NB4 (cell line): ENCODE measurements around the gene POLR2L.

Experiments used
- POLR2A ChIP-seq: IDR thresholded peaks from 2 replicates; pipeline ENCODE4 v1.6.1; 2011; ENCODE audit warnings: mild to moderate bottlenecking; ENCODE audit not compliant: insufficient read length; ENCODE audit errors: extremely low read depth
- TF ChIP-seq, protein P1 (sequence below): IDR thresholded peaks from one replicate; pipeline ENCODE4 v1.5.1; 2012; ENCODE audit warnings: low read depth, low read length

GRCh38 chr11:870418-870817 lies 28.1 kb upstream of the POLR2L start:
- no peak for TF ChIP-seq POLR2A
- TF ChIP-seq, protein P1, sequence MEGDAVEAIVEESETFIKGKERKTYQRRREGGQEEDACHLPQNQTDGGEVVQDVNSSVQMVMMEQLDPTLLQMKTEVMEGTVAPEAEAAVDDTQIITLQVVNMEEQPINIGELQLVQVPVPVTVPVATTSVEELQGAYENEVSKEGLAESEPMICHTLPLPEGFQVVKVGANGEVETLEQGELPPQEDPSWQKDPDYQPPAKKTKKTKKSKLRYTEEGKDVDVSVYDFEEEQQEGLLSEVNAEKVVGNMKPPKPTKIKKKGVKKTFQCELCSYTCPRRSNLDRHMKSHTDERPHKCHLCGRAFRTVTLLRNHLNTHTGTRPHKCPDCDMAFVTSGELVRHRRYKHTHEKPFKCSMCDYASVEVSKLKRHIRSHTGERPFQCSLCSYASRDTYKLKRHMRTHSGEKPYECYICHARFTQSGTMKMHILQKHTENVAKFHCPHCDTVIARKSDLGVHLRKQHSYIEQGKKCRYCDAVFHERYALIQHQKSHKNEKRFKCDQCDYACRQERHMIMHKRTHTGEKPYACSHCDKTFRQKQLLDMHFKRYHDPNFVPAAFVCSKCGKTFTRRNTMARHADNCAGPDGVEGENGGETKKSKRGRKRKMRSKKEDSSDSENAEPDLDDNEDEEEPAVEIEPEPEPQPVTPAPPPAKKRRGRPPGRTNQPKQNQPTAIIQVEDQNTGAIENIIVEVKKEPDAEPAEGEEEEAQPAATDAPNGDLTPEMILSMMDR: no peak
